Measurements from ENCODE around the gene PARVG.

DNA sequence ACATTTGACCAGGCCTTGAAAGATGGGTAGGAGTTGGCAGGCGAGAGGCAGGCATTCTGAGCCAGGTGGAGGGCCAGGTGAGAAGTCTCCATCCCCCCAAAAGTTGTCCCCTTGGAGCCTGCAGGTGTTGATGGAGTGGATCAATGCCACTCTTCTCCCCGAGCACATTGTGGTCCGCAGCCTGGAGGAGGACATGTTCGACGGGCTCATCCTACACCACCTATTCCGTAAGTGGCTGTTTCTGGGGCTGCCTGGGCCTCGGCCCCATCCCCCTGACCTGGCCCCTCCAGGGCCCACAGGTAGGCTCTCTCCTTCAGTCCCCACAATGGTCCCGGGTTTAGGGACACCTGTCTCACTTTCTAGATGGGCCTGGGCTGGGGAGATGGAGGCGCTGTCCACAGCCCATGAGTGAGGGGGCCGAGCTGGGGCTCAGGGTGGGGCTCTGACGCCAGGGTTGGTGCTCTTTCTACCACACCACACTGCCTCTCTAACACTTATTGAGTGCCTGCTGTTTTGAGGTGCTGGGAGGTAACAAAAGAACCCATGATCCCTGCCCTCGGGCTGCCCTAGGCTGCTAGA is 7.0 kb downstream of the PARVG start:
- TF ChIP-seq POLR2A (IDR thresholded peaks at IDR 0.05) = no peak
- TF ChIP-seq, protein P1, sequence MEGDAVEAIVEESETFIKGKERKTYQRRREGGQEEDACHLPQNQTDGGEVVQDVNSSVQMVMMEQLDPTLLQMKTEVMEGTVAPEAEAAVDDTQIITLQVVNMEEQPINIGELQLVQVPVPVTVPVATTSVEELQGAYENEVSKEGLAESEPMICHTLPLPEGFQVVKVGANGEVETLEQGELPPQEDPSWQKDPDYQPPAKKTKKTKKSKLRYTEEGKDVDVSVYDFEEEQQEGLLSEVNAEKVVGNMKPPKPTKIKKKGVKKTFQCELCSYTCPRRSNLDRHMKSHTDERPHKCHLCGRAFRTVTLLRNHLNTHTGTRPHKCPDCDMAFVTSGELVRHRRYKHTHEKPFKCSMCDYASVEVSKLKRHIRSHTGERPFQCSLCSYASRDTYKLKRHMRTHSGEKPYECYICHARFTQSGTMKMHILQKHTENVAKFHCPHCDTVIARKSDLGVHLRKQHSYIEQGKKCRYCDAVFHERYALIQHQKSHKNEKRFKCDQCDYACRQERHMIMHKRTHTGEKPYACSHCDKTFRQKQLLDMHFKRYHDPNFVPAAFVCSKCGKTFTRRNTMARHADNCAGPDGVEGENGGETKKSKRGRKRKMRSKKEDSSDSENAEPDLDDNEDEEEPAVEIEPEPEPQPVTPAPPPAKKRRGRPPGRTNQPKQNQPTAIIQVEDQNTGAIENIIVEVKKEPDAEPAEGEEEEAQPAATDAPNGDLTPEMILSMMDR (IDR thresholded peaks at IDR 0.05) = no peak
